PC-9 (cell line): ENCODE measurements around the gene CAPZA2.

Experiments used
- EZH2 ChIP-seq: fragments of 200-600 bp; sonication (generic); IDR thresholded peaks from 2 replicates; pipeline ENCODE4 v1.8.0; 2017; ENCODE audit warnings: antibody characterized with exemption, low read depth
- TF ChIP-seq, protein P1 (sequence below): fragments of 200-600 bp; sonication (generic); conservative IDR thresholded peaks from 2 replicates; pipeline ENCODE4 v1.6.1; 2017; ENCODE audit warnings: mixed run types, antibody characterized with exemption, mild to moderate bottlenecking, moderate library complexity

DNA sequence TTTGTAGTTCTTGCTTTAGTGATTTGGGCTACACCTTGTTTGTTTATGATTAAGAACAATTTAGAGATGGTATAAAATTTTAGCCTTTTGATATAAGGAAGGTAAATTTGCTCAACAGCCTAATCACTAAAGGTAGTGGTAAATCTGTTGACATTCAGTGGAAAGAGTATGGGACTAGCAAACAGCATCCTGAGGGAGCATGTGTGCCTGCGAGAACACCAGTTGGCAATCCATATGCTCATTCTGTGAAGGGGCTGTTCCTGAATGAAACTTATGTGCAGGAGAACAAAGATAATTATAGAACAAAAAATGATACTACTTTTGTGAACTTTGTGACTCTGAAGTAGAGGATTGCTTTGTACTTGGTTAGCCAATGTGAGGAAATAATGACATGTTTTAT, 44.0 kb downstream of the CAPZA2 start:
- TF ChIP-seq EZH2, result no peak
- TF ChIP-seq, protein P1, sequence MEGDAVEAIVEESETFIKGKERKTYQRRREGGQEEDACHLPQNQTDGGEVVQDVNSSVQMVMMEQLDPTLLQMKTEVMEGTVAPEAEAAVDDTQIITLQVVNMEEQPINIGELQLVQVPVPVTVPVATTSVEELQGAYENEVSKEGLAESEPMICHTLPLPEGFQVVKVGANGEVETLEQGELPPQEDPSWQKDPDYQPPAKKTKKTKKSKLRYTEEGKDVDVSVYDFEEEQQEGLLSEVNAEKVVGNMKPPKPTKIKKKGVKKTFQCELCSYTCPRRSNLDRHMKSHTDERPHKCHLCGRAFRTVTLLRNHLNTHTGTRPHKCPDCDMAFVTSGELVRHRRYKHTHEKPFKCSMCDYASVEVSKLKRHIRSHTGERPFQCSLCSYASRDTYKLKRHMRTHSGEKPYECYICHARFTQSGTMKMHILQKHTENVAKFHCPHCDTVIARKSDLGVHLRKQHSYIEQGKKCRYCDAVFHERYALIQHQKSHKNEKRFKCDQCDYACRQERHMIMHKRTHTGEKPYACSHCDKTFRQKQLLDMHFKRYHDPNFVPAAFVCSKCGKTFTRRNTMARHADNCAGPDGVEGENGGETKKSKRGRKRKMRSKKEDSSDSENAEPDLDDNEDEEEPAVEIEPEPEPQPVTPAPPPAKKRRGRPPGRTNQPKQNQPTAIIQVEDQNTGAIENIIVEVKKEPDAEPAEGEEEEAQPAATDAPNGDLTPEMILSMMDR, result no peak
